HG03196 (cell line): Measurements from ENCODE around the gene CCDC150.
"Not testable (repeated sequence)": the region's sequence is repeated elsewhere in the genome, so short reads cannot be mapped to it uniquely, and the experiment has no call there.

Experiments
- ATAC-seq: cut with Tn5 transposase; IDR thresholded peaks from one replicate; pipeline ENCODE4 v1.9.1; 2021; ENCODE audit not compliant: unreplicated experiment

CCDC150 gene

DNA sequence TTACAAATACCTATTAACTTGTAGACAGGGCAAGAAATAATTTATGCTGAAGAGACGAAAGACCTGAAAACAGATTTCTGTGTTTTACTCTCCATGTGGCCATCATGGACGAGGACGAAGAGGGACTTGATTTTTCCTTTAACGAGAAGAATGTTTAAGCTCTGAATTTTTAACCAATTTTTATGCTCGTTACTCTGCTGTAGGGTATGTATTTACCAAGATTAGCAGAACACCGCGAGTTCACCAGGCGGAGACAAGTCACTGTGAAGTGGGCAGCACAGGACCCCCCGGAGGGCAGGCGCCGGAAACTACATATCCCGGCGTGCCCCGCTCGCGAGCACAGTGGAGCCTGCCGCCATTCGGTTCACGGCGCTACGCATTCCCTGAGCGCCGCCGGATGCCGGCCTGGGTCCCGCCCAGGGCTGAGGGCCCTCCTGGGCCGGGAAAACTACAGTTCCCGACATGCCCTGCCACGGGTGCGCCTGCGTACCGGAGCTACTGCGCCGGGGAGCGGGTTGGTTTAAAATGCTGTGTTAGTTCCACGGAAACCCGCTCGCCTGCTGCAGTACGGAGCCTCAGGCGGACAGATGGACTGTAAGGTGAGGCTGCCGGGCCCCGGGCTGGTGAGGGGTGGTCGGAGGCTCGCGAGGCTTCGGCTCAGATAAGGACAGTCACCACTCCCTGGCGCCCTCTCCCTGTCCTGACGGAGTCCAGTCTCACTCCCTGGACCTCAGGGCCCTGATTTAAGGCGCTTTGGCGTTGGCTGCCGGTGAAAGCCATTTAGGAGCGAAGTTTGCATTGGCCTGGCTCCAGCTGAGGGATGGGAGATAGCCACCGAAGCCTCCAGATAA is at the start of gene CCDC150:
TSS of gene CCDC150 (plus strand) at position 536 of the 851 bp plus-strand sequence. CDS start at position 588, 52 bp downstream.
- peak; percentile 100 for ATAC-seq

DNA sequence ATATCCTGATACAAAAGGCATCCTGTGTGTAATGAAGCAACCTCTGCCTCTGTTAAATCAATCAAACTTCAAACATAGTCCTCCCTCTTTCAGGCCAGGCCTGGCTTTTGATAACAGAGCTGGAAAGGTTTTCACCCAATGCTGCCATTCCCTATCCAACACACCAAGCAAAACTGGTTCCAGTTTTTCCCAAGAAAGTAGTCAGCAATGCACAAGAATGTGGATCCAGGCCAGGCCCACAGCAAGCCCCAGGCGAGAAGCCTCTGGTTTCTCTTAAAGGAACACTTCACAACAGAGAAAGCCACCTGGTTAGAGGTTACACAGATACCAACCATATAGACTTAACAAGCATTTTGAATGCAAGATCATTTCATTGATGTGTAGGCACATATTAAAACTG is 49.2 kb upstream of the CCDC150 start:
- no peak for ATAC-seq

- no peak for ATAC-seq
These were observed 48.5 kb upstream of the CCDC150 start for GRCh38 chr2:196591004-196591403.

DNA sequence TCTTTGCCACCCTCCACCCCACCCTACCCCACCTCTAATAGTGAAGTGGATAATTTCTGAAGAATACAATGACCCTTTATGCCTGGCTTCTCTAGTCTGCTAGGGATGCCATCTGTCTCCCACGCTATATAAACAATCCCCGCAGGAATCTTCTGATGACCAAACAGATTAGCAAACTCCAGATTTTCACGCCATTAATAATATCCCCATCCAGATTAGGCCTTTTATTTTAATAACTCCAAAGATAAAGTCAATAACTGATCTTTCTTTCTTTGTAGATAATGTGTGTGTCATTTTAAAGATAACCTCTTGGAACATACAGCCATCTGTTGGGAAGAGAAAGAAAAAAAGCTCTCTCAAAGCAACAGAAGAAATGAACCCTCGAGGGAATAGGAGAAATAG is 47.9 kb upstream of the CCDC150 start:
- ATAC-seq, result no peak

DNA sequence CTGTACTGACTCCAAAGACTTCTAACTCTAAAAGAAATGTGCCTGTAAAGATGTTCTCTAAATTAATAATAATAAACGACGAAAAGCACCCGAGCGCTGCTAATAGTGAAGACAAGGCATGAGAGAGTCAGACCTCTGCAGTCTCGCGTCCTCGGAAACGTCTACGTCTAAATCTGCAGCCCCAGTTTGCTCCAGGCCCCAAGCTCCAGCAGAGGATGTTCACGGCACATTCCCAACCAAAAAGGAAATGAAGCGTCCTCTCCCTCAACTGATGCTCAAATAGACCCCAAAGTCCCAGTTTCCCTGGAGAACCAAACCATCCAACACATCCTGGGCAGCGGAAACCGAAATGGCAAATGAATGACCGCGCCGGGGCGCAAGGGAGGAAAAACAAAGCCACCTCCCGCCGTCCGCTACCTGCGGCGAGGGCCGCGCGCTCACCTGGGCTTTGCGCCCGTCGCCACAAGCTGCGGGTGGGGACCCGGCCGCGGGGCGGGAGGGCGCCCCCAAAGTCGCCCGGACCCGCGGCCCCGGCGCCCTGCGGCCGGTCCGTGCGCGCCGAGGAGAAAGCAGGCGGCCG is 47.1 kb upstream of the CCDC150 start:
- no peak for ATAC-seq

DNA sequence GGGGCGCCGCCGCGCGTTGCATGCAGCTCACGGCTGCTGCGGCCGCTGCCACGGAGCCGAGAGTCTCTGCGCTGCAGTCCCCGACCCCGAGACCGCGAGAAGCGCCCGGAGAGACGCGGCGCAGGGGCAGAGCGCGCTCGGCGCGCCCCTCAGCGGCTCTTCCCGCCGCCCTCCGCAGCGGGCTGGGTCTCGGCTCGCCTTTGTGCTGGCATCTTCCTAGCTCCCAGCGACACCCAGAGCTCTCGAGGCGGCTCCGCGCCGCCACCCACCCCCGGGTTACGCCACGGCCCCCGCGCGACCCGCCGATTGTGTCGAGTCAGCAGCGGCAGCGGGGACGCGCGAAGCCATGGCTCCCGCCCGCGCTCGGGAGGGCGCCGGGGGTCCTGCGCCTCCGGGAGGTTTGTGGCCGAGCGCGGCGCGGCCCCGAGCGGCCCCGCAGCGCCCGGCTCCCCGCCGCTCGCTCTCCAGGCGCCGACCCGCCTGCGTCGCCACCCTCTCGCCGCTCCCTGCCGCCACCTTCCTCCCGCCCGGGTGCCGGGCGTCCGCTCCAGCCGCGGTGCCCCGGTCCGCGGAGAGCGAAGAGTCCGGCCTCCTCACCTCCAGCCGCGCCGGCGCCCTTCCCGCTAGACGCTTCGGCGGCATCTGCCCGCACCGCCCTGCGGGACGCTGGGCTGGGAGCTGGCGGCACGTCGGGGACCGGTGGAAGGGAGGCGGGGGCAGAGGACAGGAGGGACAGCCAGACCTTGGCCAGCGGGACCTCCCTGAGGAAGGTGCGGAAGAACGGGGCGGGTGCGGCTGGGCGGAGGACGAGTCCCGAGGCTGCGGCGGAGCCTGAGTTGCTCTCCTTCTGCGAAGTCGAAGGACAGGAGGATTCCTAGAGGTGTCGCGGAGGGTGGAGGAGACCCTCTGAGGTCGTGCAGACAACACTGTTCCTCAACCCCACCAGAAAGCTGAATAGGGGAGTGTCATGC is 46.3 kb upstream of the CCDC150 start, which contains the start of gene HECW2:
TSS of gene HECW2 (minus strand) at position 644 of the 971 bp plus-strand sequence.
- ATAC-seq, result peak; percentile 63

- no peak for ATAC-seq
These were observed 45.4 kb upstream of the CCDC150 start for GRCh38 chr2:196594158-196594557.

DNA sequence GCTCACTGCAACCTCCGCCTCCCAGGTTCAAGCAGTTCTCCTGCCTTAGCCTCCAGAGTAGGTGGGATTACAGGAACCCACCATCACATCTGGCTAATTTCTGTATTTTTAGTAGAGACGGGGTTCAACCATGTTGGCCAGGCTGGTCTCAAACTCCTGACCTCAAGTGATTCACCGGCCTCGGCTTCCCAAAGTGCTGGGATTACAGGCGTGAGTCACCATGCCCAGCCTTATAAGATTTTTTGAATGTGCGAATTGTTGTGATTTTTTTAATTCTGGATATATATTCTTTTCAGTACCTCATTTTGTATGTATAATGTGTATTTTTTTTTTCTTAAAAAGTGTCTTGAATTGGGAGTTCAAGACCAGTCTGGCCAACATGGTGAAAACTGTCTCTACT is 42.0 kb upstream of the CCDC150 start:
- ATAC-seq, result no peak

DNA sequence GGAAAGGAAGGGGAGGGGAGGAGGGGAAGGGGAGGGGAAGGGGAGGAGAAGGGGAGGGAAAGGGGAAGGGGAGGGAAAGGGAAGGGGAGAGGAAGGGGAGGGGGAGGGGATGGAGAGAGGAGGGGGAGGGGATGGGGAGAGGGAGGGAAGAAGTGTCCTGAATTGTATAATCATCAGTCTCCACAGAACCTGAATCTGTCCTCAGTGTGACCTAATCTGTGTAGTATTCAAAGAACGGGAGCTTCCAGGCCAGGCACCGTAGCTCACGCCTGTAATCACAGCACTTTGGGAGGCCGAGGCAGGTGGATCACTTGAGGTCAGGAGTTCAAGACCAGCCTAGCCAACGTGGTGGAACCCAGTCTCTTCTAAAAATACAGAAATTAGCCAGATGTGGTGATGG is 41.1 kb upstream of the CCDC150 start:
- ATAC-seq, result no peak

DNA sequence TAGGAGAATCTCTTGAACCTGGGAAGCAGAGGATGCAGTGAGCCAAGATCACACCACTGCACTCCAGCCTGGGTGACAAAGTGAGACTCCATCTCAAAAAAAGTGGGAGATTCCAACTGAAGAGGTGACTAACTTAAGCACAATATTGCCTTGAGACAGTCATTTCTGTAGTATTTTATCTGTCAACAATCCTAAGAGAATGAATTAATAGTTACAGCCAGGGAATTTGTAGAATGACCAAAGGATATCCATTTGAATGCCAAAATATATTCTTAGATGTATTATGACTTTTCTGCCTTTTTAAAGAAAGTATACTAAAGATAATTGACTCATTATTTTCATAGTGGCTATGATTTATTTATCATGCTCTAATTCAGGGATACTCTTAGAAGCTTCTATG is 40.7 kb upstream of the CCDC150 start:
- ATAC-seq, result no peak

DNA sequence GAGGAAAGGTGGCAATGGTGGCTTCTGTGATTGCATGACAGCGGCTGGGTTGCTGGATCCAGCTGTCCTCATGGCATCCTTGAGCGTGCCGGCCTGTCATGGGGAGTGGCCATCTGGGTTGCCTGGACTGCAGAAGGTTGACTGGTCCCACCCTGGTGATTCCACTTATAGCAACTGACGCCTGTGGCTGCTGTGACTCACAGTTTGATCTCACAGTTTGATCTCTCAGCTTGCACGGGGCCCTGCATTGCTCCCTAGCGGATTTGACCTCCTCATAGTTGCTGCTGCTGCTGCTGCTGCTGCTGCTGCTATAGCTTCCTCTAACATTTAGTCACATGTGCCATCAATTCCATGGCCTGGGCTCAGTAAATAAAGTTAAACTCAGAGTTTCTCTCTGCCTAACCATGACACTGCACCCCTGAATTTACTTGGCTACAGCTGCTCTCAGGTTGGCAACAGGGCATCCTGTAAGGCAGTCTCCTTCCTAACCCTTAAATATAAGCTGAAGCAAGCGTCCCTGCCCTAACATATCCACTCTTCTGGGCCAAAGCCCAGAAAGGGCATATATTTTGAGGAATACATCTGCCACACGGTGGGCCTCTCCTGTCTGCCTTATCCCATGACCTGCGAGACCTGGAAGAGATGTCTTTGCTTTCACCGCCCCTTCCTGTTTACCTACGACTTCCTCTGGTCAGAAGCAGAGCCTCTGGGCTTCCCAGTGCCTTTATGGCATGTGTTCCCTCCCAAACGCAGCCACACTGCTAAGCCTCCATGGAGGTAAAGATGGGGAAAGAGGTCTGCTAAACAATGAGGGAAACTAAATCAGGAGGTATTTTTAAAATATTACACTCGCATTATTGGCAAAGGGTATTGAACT is 37.8 kb upstream of the CCDC150 start:
- no peak for ATAC-seq

DNA sequence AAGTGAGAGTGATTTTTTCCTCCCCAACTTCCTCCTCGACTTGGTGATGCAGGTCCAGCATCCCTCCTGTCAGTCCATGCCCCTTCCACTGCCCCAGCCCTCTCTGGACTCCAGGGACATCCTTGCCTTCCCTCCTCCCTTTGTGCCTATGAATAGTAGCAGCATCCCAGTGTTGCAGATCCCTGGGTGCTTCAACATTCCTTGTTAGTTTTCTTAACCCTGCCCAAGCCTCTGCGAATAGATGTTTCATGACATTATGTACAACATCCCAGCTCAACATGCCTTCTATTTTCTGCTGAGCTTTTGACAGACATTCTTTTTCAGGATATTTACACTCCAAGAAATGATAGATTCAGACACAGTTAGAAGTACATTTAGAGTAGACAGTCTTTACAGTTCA is 35.3 kb upstream of the CCDC150 start:
- ATAC-seq, result no peak

DNA sequence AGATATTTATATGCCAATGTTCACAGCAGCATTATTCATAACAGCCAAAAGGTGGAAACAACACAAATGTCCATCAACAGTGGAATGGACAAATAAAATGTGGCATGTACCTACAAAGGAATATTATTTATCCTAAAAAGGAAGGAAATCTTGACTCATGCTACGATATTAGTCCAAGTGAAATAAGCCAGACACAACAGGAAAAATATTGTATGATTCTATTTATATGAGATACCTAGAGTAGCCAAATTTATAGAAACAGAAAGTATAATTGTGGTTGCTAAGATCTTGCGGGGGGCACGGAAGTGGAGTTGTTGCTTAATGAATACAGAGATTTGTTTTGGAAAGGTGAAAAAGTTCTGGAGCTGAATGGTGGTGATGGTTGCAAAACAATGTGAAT is 33.0 kb upstream of the CCDC150 start:
- ATAC-seq, result no peak

- ATAC-seq, result no peak
These were observed 32.4 kb upstream of the CCDC150 start for GRCh38 chr2:196607073-196607472.

GRCh38 chr2:196607896-196608295 is 31.6 kb upstream of the CCDC150 start:
- ATAC-seq, result not testable (repeated sequence)

GRCh38 chr2:196609806-196610205 is 29.7 kb upstream of the CCDC150 start:
- no peak for ATAC-seq

- no peak for ATAC-seq
These were observed 28.7 kb upstream of the CCDC150 start for GRCh38 chr2:196610796-196611195.

DNA sequence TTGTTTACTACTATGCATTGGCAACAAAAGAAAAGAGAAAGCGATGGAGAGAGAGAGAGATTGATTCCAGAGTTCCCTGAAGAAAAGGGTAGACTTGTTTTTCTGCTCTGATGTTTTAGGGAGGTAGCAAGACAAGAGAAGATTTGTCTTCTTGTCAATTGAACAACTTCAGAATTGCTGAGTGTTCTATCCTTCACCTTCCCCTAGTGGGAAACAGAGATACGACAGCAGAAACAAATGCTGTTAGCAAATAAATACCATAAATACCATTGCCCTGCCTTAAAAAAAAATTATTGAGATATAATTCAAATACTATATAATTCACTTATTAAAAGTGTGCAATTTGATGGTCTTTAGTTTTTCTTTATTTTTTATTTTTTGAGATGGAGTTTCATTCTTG is 26.2 kb upstream of the CCDC150 start:
- no peak for ATAC-seq

- ATAC-seq, result no peak
These were observed 22.1 kb upstream of the CCDC150 start for GRCh38 chr2:196617430-196617829.

GRCh38 chr2:196618661-196619060 is 20.9 kb upstream of the CCDC150 start:
- ATAC-seq, result no peak
